C4-2B (cell line): ENCODE measurements around the gene TRPM5.

Source experiments
- ZFX ChIP-seq: fragments of 450-650 bp; IDR thresholded peaks from 2 replicates; pipeline ENCODE4 v1.6.1; 2017
- TF ChIP-seq, protein P1 (sequence below): fragments of 450-650 bp; conservative IDR thresholded peaks from 2 replicates; pipeline ENCODE4 v1.5.1; 2017; ENCODE audit warnings: mild to moderate bottlenecking

- TF ChIP-seq, protein P1, sequence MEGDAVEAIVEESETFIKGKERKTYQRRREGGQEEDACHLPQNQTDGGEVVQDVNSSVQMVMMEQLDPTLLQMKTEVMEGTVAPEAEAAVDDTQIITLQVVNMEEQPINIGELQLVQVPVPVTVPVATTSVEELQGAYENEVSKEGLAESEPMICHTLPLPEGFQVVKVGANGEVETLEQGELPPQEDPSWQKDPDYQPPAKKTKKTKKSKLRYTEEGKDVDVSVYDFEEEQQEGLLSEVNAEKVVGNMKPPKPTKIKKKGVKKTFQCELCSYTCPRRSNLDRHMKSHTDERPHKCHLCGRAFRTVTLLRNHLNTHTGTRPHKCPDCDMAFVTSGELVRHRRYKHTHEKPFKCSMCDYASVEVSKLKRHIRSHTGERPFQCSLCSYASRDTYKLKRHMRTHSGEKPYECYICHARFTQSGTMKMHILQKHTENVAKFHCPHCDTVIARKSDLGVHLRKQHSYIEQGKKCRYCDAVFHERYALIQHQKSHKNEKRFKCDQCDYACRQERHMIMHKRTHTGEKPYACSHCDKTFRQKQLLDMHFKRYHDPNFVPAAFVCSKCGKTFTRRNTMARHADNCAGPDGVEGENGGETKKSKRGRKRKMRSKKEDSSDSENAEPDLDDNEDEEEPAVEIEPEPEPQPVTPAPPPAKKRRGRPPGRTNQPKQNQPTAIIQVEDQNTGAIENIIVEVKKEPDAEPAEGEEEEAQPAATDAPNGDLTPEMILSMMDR: no peak
- TF ChIP-seq ZFX: no peak
Observed at GRCh38 chr11:2440646-2441045, 3.7 kb downstream of the TRPM5 start.
